CD4-positive, alpha-beta memory T cell (primary cell): ENCODE measurements around the gene NAA60. TPM values are rescaled to one million over a fixed set of nuclear protein-coding genes. Genes with fewer than 3 reads are reported as not detected.
A peak's percentile ranks its signal among the peaks of the same experiment; 100 is the strongest.

Experiments
- CTCF ChIA-PET: fragments of 350-600 bp; sonication (Branson Sonifier 250); formaldehyde crosslinking; loops from one replicate; lab custom pipeline; 2021; ENCODE audit warnings: inconsistent platforms; ENCODE audit not compliant: partially characterized antibody; lab: Charles Lee
- POLR2A ChIA-PET: fragments of 350-600 bp; sonication (Branson Sonifier 250); formaldehyde crosslinking; loops from one replicate; lab custom pipeline; 2021; ENCODE audit not compliant: partially characterized antibody; lab: Charles Lee
- DNase-seq, 5 donors: peaks; one replicate each; pipeline versions ENCODE4 v3.0.0 to v3.0.0-alpha.2; 2020 to 2022; ENCODE audit warnings: mixed read lengths in 1 of 5
- H3K27ac ChIP-seq: one replicate; pipeline ENCODE4 v1.7.0; 2013; ENCODE audit warnings: low read depth, low read length
- H3K27me3 ChIP-seq: 2 replicates; pipeline ENCODE4 v1.7.0; 2013; ENCODE audit warnings: mild to moderate bottlenecking, low read length, moderate library complexity; ENCODE audit not compliant: insufficient read depth
- H3K36me3 ChIP-seq: 2 replicates; pipeline ENCODE4 v1.7.0; 2013; ENCODE audit warnings: mild to moderate bottlenecking, low read length, moderate library complexity; ENCODE audit not compliant: insufficient read depth
- H3K4me1 ChIP-seq: 2 replicates; pipeline ENCODE4 v1.7.0; 2013; ENCODE audit warnings: mild to moderate bottlenecking, low read length, moderate library complexity; ENCODE audit not compliant: insufficient read depth
- H3K4me3 ChIP-seq, 2 donors: one replicate each; pipeline ENCODE4 v1.7.0; 2013; ENCODE audit warnings: low read length in 2 of 2, mild to moderate bottlenecking in 1 of 2
- H3K9me3 ChIP-seq, 2 donors: one replicate each; pipeline ENCODE4 v1.7.0; 2013; ENCODE audit warnings: low read length in 2 of 2, control low read depth in 1 of 2; ENCODE audit not compliant: control insufficient read depth in 1 of 2
- H3K27ac Mint-ChIP-seq, 7 donors: one replicate each; pipeline ENCODE4 v1.8.0; 2020 to 2021; ENCODE audit warnings: mixed read lengths in 7 of 7, mild to moderate bottlenecking in 6 of 7, inconsistent platforms in 3 of 7, moderate library complexity in 3 of 7
- H3K27me3 Mint-ChIP-seq, 2 donors: one replicate each; pipeline ENCODE4 v1.8.0; 2020 to 2021; ENCODE audit warnings: mixed read lengths in 2 of 2
- H3K36me3 Mint-ChIP-seq, 2 donors: one replicate each; pipeline ENCODE4 v1.8.0; 2020 to 2021; ENCODE audit warnings: mixed read lengths in 2 of 2, inconsistent platforms in 1 of 2, mild to moderate bottlenecking in 1 of 2
- H3K4me1 Mint-ChIP-seq, 4 donors: one replicate each; pipeline ENCODE4 v1.8.0; 2020 to 2021; ENCODE audit warnings: mixed read lengths in 4 of 4, mild to moderate bottlenecking in 1 of 4
- H3K4me3 Mint-ChIP-seq, 8 donors: one replicate each; pipeline ENCODE4 v1.8.0; 2020 to 2021; ENCODE audit warnings: mixed read lengths in 8 of 8, mild to moderate bottlenecking in 7 of 8, moderate library complexity in 6 of 8, inconsistent platforms in 3 of 8
- H3K9me3 Mint-ChIP-seq, 8 donors: one replicate each; pipeline ENCODE4 v1.8.0; 2020 to 2021; ENCODE audit warnings: mixed read lengths in 8 of 8, mild to moderate bottlenecking in 5 of 8, inconsistent platforms in 3 of 8, moderate library complexity in 1 of 8
- intact Hi-C: fragments of 100-400 bp; cut with micrococcal nuclease; formaldehyde crosslinking; loops from one replicate; pipeline ENCODE4 v1.15.1; 2023
- polyA plus RNA-seq, 2 donors: library from polyadenylated mRNA; unstranded; fragments of 300-500 nt; fragmentation: Illumina TruSeq; gene quantifications; one replicate each; pipeline ENCODE4 v1.2.3, GENCODE V29; 2021
- total RNA-seq, 2 experiments: library from RNA; stranded (reverse); gene quantifications; one replicate each; pipeline ENCODE4 v1.2.3, GENCODE V29; 2021

NAA60 gene
- total and polyA plus RNA-seq, 4 experiments from 2014 or later = 28.2 to 62.9 (median 58.8) TPM

DNA sequence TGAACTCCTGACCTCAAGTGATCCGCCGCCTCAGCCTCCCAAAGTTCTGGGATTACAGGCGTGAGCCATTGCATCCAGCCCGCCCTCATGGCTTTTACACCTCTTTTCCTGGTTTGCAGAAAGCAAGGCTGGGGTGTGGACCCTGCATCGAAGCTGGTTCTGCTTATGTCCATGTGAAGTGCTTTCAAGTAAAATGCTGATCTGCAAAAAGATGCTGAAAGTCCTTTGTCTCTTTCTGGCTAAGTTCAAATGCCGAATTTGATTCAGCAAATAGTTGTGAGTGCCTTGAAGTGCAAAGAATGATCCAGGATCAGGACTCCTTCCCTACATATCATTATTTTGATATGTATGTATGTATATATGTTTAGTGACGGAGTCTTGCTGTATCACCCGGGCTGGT, 17.1 kb downstream of the NAA60 start:
- peak overlapping the region in 5 of 7 donors; percentile 63 to 97 (median 81) for H3K27ac Mint-ChIP-seq
- CTCF ChIA-PET = no interaction called here
- no peaks in the 10 kb centered on the region for H3K9me3 Mint-ChIP-seq
- DNase-seq = no peak
- peaks cover 0 to 7% of the 10 kb centered on the region in 2 donors for H3K36me3 Mint-ChIP-seq
- intact Hi-C loops = no loop called here
- no peaks in the 10 kb centered on the region for H3K27me3 Mint-ChIP-seq
- Histone ChIP-seq H3K4me3 (no peak overlapping the region), H3K27me3 (no peaks in the 10 kb centered on the region), H3K4me1 (peaks cover 66% of the 10 kb centered on the region), H3K36me3 (peaks cover 5% of the 10 kb centered on the region), H3K9me3 (no peaks in the 10 kb centered on the region), H3K27ac (no peak overlapping the region)
- H3K4me1 Mint-ChIP-seq = peaks cover 38 to 74% (median 58%) of the 10 kb centered on the region in 4 donors
- peak overlapping the region in 4 of 8 donors; percentile 33 to 93 (median 82) for H3K4me3 Mint-ChIP-seq
- POLR2A ChIA-PET = interaction anchor here (1.2 kb wide), 1 partner anchor 51 kb away, joined by 3 read pairs; no protein-coding TSS in a partner anchor

DNA sequence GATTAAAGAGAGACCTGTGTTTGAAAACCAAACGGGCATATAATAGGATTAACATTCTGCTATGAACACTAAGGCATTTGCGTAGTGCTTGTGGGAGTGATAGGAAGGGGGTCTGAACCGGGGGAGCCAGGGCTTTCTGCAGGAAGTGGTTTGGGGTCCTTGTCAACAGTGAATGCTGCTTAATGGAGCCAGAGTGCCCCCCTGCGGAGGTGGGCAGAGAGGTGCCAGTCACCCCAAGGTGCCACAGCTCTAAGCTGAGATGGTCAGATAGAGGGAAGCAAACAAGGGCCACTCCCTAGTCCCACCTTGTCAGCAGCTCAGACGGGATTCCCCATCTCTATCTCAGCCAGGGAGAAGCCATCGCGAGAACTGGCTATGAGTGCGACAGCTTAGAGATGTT, 17.7 kb downstream of the NAA60 start:
- Histone ChIP-seq H3K27me3 (no peaks in the 10 kb centered on the region), H3K9me3 (no peaks in the 10 kb centered on the region), H3K4me1 (peaks cover 66% of the 10 kb centered on the region), H3K36me3 (peaks cover 10% of the 10 kb centered on the region), H3K27ac (no peak overlapping the region), H3K4me3 (no peak overlapping the region)
- Mint-ChIP-seq H3K27me3 (no peaks in the 10 kb centered on the region), H3K9me3 (no peaks in the 10 kb centered on the region), H3K36me3 (peaks cover 0 to 9% of the 10 kb centered on the region in 2 donors), H3K4me3 (peak overlapping the region in 6 of 8 donors; percentile 10 to 74 (median 30)), H3K4me1 (peaks cover 40 to 76% (median 61%) of the 10 kb centered on the region in 4 donors), H3K27ac (peak overlapping the region in 6 of 7 donors; percentile 22 to 81 (median 65))
- ChIA-PET CTCF (no interaction called here), POLR2A (no interaction called here)
- DNase-seq = no peak
- intact Hi-C loops = no loop called here

DNA sequence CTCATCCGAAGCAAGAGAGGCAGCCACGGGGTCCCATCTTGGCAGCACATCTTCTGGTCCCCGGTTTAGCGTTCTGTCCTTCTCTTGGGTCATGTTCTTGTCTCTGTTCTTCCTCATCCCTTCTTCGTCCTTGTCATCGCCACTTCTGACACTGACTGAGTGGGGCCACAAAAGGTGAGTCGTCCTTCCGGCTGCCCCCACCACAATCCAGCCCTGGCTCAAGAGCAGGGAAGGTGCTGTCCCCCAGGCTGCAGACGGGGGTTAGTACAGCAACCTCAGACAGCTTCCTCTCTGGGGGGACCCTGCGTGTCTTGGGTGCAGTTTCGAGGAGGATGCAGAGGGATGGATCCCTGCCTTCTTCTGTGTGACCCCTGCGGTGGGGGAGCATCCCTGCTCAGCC, 21.8 kb downstream of the NAA60 start:
- intact Hi-C loops = no loop called here
- Mint-ChIP-seq H3K36me3 (peaks cover 14 to 21% of the 10 kb centered on the region in 2 donors), H3K4me1 (peaks cover 40 to 80% (median 64%) of the 10 kb centered on the region in 4 donors), H3K27ac (peak overlapping the region in 3 of 7 donors; percentile 32 to 87 (median 48)), H3K9me3 (no peaks in the 10 kb centered on the region), H3K27me3 (no peaks in the 10 kb centered on the region), H3K4me3 (peak overlapping the region in 2 of 8 donors; percentile 26 to 29)
- Histone ChIP-seq H3K4me3 (no peak overlapping the region), H3K27ac (no peak overlapping the region), H3K9me3 (no peaks in the 10 kb centered on the region), H3K4me1 (peaks cover 47% of the 10 kb centered on the region), H3K27me3 (no peaks in the 10 kb centered on the region), H3K36me3 (peaks cover 16% of the 10 kb centered on the region)
- DNase-seq = no peak
- POLR2A ChIA-PET = interaction anchor here (0.7 kb wide), 1 partner anchor 496 kb away, joined by 3 read pairs; no protein-coding TSS in a partner anchor
- CTCF ChIA-PET = interaction anchor here (0.6 to 0.9 kb wide), 2 partner anchors 19 to 35 kb away, joined by 3 to 4 read pairs; partner anchors contain the start of gene CLUAP1

DNA sequence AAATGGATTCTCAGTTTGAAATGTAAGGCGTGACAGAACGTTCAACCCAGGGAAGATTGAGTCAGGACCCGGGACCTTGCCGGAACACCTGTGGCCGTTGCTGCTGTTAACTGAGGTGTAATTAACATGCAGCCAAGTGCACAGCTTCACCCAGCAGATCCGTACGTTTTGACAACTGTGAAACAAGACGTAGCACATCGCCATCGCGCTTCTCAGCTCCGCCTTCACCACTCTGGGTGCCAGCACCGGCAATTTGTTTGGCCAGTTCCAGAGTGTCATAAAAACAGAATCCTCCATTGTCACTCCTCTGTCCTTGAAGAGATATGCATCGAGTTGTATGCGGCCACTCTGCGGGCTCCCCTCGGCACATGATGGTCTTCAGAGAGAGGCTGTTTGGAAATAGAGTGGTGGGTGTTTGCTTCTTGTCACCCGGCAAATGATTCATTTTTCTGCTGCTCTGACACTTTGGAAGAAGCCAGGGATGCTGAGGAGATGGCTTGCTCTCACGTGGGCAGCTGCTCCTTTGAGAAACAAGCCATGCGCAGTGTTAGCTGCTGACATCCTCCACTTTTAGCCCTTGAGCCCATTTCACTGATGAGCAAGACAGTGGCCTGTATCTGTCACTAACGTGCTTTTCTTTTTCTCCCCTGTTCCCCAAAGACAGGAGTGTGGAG, 22.6 kb downstream of the NAA60 start:
- Histone ChIP-seq H3K27ac (no peak overlapping the region), H3K4me1 (peaks cover 40% of the 10 kb centered on the region), H3K4me3 (no peak overlapping the region), H3K9me3 (no peaks in the 10 kb centered on the region), H3K27me3 (no peaks in the 10 kb centered on the region), H3K36me3 (peaks cover 16% of the 10 kb centered on the region)
- Mint-ChIP-seq H3K27me3 (no peaks in the 10 kb centered on the region), H3K27ac (peak overlapping the region in 2 of 7 donors; percentile 29 to 32), H3K4me1 (peaks cover 35 to 78% (median 57%) of the 10 kb centered on the region in 4 donors), H3K36me3 (peaks cover 14 to 21% of the 10 kb centered on the region in 2 donors), H3K4me3 (no peak overlapping the region), H3K9me3 (no peaks in the 10 kb centered on the region)
- ChIA-PET CTCF (interaction anchor here (0.9 to 1.3 kb wide), 2 partner anchors 29 to 34 kb away, joined by 3 read pairs; partner anchors contain the start of gene CLUAP1), POLR2A (interaction anchor here (1.2 kb wide), 1 partner anchor 9 kb away, joined by 4 read pairs; no protein-coding TSS in a partner anchor)
- no peak for DNase-seq
- intact Hi-C loops = no loop called here

DNA sequence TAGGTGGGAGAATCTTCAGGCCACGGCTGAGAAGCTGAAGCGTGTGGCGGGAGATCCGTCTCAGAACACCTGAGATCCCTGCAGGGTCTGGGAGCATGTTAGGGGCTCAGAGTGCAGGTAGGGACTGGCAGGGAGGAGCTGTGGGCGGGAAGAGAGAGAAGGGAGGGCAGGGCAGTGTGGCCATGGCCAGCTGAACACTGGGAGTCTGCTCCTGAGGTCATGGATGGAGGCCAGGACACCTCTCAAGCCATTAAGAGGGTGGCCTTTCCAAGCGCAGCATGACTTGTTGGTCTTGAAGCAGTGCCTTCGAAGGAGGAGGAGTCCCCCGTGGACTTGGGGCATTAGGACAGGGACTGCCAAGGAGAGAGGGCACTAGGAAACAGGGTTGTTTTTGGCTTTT, 23.7 kb downstream of the NAA60 start:
- peaks cover 15 to 23% of the 10 kb centered on the region in 2 donors for H3K36me3 Mint-ChIP-seq
- H3K9me3 ChIP-seq = no peaks in the 10 kb centered on the region
- peaks cover 28% of the 10 kb centered on the region for H3K4me1 ChIP-seq
- ChIA-PET POLR2A (interaction anchor here (1.2 kb wide), 1 partner anchor 10 kb away, joined by 4 read pairs; no protein-coding TSS in a partner anchor), CTCF (interaction anchor here (1.3 kb wide), 1 partner anchor 30 kb away, joined by 3 read pairs; no protein-coding TSS in a partner anchor)
- no peak for DNase-seq
- H3K4me1 Mint-ChIP-seq = peaks cover 34 to 77% (median 49%) of the 10 kb centered on the region in 4 donors
- no peak overlapping the region for H3K27ac ChIP-seq
- no peaks in the 10 kb centered on the region for H3K27me3 Mint-ChIP-seq
- intact Hi-C loops = no loop called here
- H3K4me3 ChIP-seq = no peak overlapping the region
- H3K4me3 Mint-ChIP-seq = no peak overlapping the region
- H3K36me3 ChIP-seq = peaks cover 16% of the 10 kb centered on the region
- peak overlapping the region in 4 of 7 donors; percentile 59 to 86 (median 70) for H3K27ac Mint-ChIP-seq
- H3K9me3 Mint-ChIP-seq = no peaks in the 10 kb centered on the region
- no peaks in the 10 kb centered on the region for H3K27me3 ChIP-seq

DNA sequence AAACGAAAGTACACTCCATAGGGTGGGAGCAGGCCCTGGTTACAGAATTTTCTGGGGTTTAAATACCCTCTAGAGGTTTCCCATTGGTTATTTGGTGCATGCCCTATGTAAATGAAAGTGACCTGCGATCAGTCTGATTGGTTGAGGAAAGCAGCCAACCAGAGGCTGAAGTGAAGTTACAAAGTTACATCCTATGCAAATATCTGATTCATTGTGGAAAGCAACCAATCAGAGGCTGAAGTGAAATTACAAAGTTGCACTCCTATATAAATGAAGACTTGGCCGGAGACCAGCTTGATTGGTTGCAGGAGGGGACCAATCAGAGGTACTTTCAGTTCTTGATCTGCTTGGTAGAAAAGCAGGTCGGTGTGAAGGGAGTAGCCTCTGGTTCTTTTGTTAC, 24.4 kb downstream of the NAA60 start:
- Histone ChIP-seq H3K36me3 (peaks cover 16% of the 10 kb centered on the region), H3K4me3 (no peak overlapping the region), H3K9me3 (no peaks in the 10 kb centered on the region), H3K27me3 (no peaks in the 10 kb centered on the region), H3K27ac (no peak overlapping the region), H3K4me1 (peaks cover 26% of the 10 kb centered on the region)
- intact Hi-C loops = no loop called here
- Mint-ChIP-seq H3K36me3 (peaks cover 22 to 26% of the 10 kb centered on the region in 2 donors), H3K4me3 (no peak overlapping the region), H3K9me3 (no peaks in the 10 kb centered on the region), H3K27me3 (no peaks in the 10 kb centered on the region), H3K27ac (peak overlapping the region; percentile 33 to 77 (median 67)), H3K4me1 (peaks cover 33 to 79% (median 46%) of the 10 kb centered on the region in 4 donors)
- POLR2A ChIA-PET = no interaction called here
- no peak for DNase-seq
- CTCF ChIA-PET = no interaction called here

DNA sequence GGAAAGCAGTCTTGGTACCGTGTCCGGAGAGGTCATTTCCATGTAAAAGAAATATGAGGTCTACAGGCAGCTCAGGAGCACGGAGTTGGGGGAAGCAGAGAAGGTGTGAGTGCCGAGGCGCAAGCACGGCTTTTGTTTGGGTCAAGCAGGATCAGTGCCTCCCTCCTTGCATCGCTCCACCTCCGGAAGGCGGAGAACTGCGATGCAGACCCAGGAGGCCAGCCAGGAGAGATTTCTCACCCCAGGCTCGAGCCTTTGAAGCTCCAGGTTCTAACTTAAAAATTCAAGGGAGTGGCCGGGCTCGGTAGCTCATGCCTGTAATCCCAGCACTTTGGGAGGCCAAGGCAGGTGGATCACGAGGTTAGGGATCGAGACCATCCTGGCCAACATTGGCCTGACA, 25.0 kb downstream of the NAA60 start:
- no peaks in the 10 kb centered on the region for H3K27me3 ChIP-seq
- ChIA-PET CTCF (no interaction called here), POLR2A (no interaction called here)
- H3K4me3 Mint-ChIP-seq = no peak overlapping the region
- peaks cover 25 to 30% of the 10 kb centered on the region in 2 donors for H3K36me3 Mint-ChIP-seq
- H3K27me3 Mint-ChIP-seq = no peaks in the 10 kb centered on the region
- peak overlapping the region in 6 of 7 donors; percentile 33 to 77 (median 66) for H3K27ac Mint-ChIP-seq
- no peak overlapping the region for H3K27ac ChIP-seq
- DNase-seq = no peak
- peaks cover 16% of the 10 kb centered on the region for H3K36me3 ChIP-seq
- H3K4me1 ChIP-seq = peaks cover 20% of the 10 kb centered on the region
- H3K9me3 Mint-ChIP-seq = no peaks in the 10 kb centered on the region
- peaks cover 38 to 85% (median 47%) of the 10 kb centered on the region in 4 donors for H3K4me1 Mint-ChIP-seq
- no peaks in the 10 kb centered on the region for H3K9me3 ChIP-seq
- H3K4me3 ChIP-seq = no peak overlapping the region
- intact Hi-C loops = no loop called here
